GM12872 (cell line): ENCODE results near the gene CREB5.

ENCODE experiments used
- CTCF ChIP-seq: IDR thresholded peaks from 3 replicates; pipeline ENCODE4 v1.5.1; 2011; ENCODE audit warnings: low read depth, mild to moderate bottlenecking, low read length, moderate library complexity; ENCODE audit not compliant: insufficient read depth

Gene CREB5

DNA sequence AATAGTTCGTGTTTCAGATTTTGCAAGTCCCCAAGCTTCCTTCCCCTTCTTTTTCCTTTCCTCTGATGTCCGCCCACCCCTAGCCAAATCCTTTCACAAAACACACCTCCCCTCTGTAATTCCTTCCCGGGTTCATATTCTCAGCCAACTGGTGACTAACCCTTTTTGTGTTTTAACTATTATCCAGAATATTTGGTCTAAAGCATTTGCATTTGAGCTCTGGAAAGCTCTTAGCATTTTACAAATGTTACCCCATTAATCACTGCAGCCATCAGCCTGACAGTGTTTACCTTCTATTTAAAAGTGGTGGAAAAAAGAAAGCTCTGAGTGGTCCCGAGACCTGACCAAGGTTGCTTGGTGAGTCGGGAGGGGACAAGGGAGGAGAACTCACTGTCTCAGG lies 139.0 kb downstream of the CREB5 start:
- TF ChIP-seq CTCF = no peak

DNA sequence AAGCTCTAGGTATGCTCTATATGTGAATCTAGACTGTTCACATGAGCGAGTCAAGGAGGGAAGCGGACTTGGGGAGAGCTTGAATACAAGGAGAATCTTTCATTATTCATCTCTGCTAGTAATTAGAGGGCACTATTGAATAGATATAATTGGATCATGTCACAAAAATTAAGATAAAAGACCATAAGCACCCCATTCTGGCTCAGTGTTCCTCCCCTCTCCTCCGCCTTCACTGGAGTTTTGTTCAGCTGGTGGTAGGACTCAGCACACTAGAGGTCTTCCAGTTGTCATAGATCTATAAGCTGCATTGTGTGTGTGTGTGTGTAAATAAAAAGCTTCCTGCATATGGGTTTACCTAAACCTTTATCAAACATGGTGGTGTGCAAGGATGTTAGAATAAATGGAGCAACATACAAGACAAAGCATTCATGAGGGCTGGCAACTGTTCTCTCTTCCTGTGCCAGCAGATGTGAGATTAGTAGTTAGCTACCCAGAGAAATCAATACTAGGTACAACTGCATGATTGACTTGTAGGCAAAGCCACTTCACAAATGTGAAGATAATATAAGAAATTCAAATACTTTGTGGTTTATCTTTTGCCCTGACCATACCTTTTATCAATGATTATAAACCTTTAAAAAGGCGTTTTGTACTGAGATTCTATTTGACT lies 142.6 kb downstream of the CREB5 start:
- TF ChIP-seq CTCF = no peak

- no peak for TF ChIP-seq CTCF
Measured at GRCh38 chr7:28556025-28556424, 143.7 kb downstream of the CREB5 start.

GRCh38 chr7:28556671-28557070 lies 144.4 kb downstream of the CREB5 start:
- no peak for TF ChIP-seq CTCF

- no peak for TF ChIP-seq CTCF
Measured at GRCh38 chr7:28558236-28558635, 145.9 kb downstream of the CREB5 start.

DNA sequence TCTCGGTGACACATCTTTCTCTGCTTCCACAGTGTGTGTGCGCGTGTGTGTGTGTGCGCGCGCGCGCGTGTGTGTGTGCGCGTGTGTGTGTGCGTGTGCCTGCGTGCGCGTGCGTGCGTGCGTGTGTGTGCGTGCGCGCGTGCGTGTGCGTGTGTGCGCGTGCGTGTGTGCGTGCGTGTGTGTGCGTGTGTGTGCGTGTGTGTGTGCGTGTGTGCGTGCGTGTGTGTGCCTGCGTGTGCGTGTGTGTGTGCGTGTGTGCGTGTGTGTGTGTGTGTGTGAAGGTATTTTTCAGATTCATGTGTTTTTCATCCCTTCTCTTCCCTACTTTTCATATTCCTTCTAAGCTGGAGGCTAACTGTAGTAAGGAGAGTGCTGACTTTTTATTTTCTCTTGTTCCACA lies 148.4 kb downstream of the CREB5 start:
- no peak for TF ChIP-seq CTCF

- TF ChIP-seq CTCF = no peak
Measured at GRCh38 chr7:28564033-28564432, 151.7 kb downstream of the CREB5 start.
